ENCODE measurements around the gene RSPH4A. TPM values are rescaled to one million over a fixed set of nuclear protein-coding genes. Genes with fewer than 3 reads are reported as not detected.
"Not testable (repeated sequence)": the region's sequence is repeated elsewhere in the genome, so short reads cannot be mapped to it uniquely, and the experiment has no call there.

RSPH4A gene
- total RNA-seq, 1 donor from 2014 or later: 0.27 TPM

DNA sequence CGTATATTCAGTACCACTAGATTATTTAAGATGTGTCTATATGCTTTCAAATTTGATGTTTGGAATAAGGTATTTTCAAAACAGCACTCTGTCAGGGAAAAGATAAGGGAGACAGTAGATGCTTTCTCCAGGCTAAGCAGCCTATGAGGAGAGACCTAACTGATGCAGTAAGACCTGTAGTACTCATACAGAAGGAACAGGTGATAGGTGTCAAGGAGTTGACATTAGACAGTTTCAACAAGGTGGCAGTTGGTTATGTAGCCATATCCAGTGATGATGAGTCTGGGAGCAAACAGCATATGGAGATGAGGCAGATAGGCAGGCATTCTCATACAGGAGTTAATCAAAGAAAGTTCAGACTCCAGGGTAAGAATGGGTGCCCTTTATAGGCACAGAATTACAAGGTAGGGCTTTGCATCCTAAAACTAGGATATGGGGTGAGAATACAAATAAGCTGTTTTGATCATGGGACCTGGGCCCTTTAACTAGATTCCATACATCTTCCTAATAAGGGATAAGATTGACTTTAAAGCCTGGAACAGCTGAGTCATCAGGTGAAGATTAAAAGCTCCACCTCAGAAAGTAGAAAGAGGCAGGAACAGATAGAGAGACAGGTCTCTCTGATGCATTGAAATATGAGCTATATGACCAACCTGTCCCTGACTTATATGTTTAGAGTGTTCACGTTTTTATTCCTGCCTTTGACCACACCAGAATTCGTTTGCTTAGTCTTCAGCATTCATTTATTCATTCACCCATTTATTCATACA, 7.9 kb downstream of the RSPH4A start:
- intact Hi-C loops (cut with micrococcal nuclease): no loop called here

DNA sequence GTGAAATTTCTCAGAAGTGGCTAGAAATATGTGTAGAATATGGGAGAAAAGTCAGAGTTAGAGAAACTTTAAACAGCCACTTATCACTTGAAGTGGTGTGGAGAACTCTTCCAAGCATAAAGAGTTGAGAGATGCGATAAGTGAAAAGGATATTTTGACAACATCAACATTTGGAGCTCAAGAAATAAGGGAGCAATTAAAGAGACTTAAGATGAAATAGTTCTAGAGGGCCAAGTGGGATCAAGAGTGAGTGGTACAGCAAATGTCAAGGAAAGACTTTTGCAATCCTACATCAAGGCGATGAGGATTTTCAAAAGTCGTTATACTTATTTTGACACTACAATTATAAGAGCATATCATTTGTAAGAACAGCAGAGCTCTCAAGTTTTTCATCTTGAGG, 9.6 kb downstream of the RSPH4A start:
- intact Hi-C loops (cut with micrococcal nuclease): no loop called here

- intact Hi-C loops (cut with micrococcal nuclease): no loop called here
These were observed 13.3 kb downstream of the RSPH4A start for GRCh38 chr6:116629563-116629981.

DNA sequence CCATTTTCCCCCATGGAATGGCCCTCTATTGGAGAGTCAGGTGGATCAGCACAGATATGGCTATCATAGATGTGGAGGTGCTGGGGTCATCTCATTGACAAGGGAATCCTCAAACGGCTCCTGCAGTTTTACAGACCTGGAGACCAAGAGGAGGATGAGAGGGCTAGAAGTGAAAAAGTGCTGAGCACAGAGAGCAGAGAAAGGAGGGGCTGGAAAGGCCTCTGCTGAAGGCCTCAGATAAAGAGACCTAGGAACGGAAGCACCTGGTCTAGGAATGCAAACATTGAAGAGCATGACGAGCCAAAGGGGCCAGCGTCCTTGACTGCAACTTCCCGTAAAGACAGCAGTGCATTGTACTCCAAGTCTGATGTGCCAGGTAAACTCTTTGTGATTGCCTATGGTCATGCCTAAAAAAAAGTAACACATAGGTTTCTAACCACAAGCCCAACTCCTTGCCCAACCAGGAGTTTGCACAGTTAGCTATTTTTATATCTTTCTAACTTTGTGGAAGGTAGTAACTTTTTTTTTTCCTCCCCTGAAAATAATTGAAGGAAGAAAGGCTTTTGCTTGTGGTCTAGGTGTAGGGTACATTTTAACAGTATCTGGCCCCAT, 15.2 kb downstream of the RSPH4A start:
- intact Hi-C loops (cut with micrococcal nuclease): no loop called here

DNA sequence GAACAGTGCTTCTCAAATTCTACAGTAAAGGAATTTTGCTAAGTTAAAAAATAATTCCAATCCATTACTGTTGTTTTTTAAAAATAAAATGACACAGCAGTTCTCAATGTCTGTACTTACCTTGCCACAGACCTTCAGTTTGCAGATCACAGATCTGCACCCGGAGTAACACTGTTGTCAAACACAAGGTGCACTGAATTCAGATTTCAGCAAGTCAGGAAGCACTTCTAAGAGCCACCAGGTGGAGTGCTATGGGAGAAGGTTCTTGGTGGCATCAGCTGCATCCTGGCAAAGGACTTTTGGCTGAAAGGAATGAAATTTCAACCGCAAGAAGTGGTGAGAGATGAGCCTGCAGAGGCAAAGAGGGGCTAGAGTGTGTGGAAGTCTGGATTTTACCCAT, 17.4 kb downstream of the RSPH4A start:
- intact Hi-C loops (cut with micrococcal nuclease): no loop called here

GRCh38 chr6:116648156-116648555, 31.9 kb downstream of the RSPH4A start:
- intact Hi-C loops (cut with micrococcal nuclease): no loop called here

DNA sequence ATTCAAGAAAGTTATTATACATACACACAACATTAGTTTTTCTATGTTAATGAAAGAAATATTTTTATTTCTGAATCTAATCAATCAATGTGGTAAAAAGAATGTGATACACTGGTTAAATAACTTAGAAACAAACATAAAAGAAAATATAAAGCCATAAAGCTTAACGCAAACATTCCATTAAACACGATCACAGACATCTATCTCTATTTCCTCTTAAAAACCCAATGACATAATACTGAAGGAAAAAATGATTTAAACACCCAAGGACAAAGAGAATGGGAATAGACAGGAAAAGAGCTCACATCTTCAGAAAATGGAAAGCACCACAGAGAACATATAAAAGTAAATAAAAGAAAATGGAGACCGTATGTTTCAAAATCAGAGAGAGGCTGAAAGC, 32.9 kb downstream of the RSPH4A start:
- intact Hi-C loops (cut with micrococcal nuclease): no loop called here

DNA sequence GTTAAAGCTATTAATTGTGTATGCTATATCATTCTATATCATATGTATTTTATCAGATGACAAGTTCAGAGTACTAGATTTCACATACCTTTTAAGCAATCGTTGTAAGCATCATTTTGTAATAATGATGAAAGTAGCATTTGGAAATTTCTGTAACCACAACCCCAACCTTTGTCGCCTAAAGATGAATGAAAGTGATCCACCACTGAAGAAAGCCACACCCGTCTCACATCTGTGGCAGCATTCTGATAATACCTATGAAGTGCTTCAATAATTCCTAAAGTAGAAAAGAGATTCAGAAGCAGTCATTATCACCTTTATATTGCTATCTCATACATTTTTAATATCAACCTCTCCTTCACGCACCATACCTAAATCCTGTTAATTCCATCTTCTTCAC, 35.6 kb downstream of the RSPH4A start:
- intact Hi-C loops (cut with micrococcal nuclease): no loop called here

GRCh38 chr6:116661594-116661993, 45.3 kb downstream of the RSPH4A start:
- intact Hi-C loops (cut with micrococcal nuclease): no loop called here

DNA sequence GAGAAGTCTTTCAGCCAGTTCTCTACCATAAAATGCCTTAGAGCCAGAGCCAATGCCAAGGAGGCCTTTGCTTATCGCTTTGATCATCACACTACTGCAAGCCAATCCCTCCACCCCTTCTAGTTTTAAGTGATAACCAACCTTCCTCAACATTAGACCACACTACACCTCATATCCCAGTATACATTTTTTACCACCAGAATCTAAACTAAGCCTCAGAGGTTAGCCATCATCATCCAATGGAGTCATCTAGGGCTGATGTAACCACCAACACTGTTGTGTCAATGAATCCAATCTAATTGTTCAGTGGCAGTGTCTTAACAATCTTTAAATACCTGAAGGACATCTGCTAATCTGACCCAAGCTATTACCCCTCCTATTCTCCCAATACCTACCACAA, 45.9 kb downstream of the RSPH4A start:
- intact Hi-C loops (cut with micrococcal nuclease): no loop called here

DNA sequence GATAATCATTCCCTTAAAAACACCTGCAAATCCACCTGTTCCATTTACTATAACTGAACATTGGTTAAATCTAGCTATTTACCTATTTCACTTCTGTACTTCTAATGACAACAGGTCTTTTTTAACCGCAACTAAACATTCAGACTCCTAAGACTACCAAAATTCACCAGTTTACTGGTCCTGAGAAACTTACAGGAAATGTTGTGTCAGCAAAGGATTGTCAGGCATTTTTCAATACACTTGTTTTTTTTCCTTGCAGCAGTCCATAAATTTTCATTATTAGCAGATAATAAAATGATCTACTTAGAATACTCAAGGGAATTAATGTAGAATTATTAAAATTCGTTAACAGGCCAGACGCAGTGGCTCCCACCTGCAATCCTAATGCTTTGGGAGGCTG, 47.0 kb downstream of the RSPH4A start:
- intact Hi-C loops (cut with micrococcal nuclease): no loop called here

GRCh38 chr6:116664169-116664568, 47.9 kb downstream of the RSPH4A start:
- intact Hi-C loops (cut with micrococcal nuclease): not testable (repeated sequence)

DNA sequence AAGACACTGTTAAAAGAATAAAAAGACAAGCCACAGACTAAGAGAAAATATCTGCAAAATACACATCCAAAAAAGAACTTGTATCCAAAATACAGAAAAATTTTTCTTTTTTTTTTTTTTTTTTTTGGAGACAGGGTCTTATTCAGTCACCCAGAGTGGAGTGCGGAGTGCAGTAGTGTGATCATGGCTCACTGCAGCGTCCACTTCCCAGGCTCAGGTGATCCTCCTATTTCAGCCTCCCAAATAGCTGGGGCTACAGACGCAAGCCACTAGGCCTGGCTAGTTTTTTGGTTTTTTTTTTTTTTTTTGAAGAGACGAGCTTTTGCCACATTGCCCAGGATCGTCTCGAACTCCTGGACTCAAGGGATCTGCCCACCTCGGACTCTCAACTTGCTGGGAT, 49.2 kb downstream of the RSPH4A start:
- intact Hi-C loops (cut with micrococcal nuclease): loop anchor here (5.0 kb wide), 2 partner anchors 413 to 563 kb away; partner anchors contain the start of genes NT5DC1 and TSPYL4

DNA sequence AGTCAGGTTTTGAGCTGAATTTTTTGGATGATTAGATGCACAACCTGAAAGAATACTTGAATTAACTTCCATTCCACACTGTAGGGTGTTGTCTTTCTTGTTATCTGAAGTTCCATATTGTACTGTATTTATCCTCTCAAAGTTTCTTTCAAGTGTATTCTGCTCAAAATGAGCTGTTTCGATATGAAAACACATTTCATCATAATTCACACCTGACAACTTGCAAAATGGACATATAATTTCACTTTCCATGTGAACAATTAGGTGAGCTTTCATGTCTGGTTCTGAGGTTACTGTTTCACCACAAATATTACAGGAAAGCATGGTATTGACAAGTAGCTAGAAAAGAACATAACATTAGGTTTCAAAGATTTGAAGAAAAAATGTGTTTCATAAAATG, 50.6 kb downstream of the RSPH4A start:
- intact Hi-C loops (cut with micrococcal nuclease): loop anchor here (5.0 kb wide), 2 partner anchors 415 to 565 kb away; partner anchors contain the start of genes NT5DC1 and TSPYL4

GRCh38 chr6:116667623-116668022, 51.3 kb downstream of the RSPH4A start:
- intact Hi-C loops (cut with micrococcal nuclease): loop anchor here (1.0 to 5.0 kb wide), 8 partner anchors 14 to 565 kb away; partner anchors contain the start of genes KPNA5, NT5DC1, RSPH4A and RWDD1

DNA sequence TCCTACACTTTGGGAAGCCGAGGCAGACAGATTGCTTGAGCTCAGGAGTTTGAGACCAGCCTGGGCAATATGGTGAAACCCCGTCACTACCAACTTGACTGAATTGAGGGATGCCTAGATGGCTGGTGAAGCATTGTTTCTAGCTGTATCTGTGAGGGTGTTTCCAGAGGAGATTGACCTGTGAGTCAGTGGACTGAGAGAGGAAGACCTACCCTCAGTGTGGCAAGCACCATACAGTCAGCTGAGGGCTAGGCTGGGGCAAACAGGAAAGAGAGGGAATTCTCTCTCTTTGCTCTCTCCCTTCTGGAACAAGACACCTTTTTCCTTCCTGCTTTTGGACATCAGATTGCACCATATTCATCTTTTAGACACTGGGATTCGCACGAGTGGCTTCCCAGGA, 56.0 kb downstream of the RSPH4A start:
- intact Hi-C loops (cut with micrococcal nuclease): no loop called here

GRCh38 chr6:116676021-116676420, 59.7 kb downstream of the RSPH4A start:
- intact Hi-C loops (cut with micrococcal nuclease): no loop called here

- intact Hi-C loops (cut with micrococcal nuclease): loop anchor here (1.0 to 2.0 kb wide), 6 partner anchors 13 to 802 kb away; partner anchors contain the start of genes DCBLD1, NT5DC1, RWDD1 and TSPYL1
These were observed 64.8 kb downstream of the RSPH4A start, which contains the start of gene KPNA5 for GRCh38 chr6:116680880-116681672. TSS of gene KPNA5 (plus strand) at chr6:116681211. CDS start at chr6:116681335, 124 bp downstream.

- intact Hi-C loops (cut with micrococcal nuclease): no loop called here
These were observed 66.0 kb downstream of the RSPH4A start for GRCh38 chr6:116682334-116682712.
